Adrenal gland (tissue), 12 donors: ENCODE results near the gene CCS. TPM values are rescaled to one million over a fixed set of nuclear protein-coding genes. Genes with fewer than 3 reads are reported as not detected.

Source experiments
- DNase-seq, 7 donors: peaks; one replicate each; pipeline ENCODE4 v3.0.0-alpha.2; 2019 to 2020
- H3K27ac ChIP-seq, 5 donors: fragments of 200-600 bp; sonication (generic) in 4 of 5; 1 replicate in 3 of 5; 2 replicates in 2 of 5; pipeline versions ENCODE4 v1.5.1 to v1.8.0; 2016 to 2020; ENCODE audit warnings: mild to moderate bottlenecking in 1 of 5
- H3K27me3 ChIP-seq: fragments of 200-600 bp; 2 replicates; pipeline ENCODE4 v1.8.0; 2021
- H3K36me3 ChIP-seq, 2 donors: fragments of 200-600 bp; replicated peaks in 1 of 2; 1 replicate in 1 of 2; 2 replicates in 1 of 2; pipeline versions ENCODE4 v1.5.1 to v1.8.0; 2018 to 2022
- H3K4me1 ChIP-seq, 2 donors: fragments of 200-600 bp; replicated peaks in 1 of 2; 1 replicate in 1 of 2; 2 replicates in 1 of 2; pipeline versions ENCODE4 v1.5.1 to v1.8.0; 2018 to 2021
- H3K4me3 ChIP-seq, 4 donors: fragments of 200-600 bp; sonication (generic) in 3 of 4; one replicate each; pipeline ENCODE4 v1.5.1; 2016 to 2018
- H3K9me3 ChIP-seq, 3 donors: fragments of 200-600 bp; sonication (generic) in 1 of 3; replicated peaks in 1 of 3; 1 replicate in 2 of 3; 2 replicates in 1 of 3; pipeline versions ENCODE4 v1.5.1 to v1.8.0; 2016 to 2021
- CTCF ChIP-seq, 6 experiments: fragments of 450-650 bp in 4 of 6; fragments of 200-600 bp in 2 of 6; sonication (generic) in 1 of 6; IDR thresholded peaks; 1 replicate in 5 of 6; 2 replicates in 1 of 6; pipeline versions ENCODE4 v1.5.1 to v1.8.0; 2016 to 2021; ENCODE audit warnings: antibody characterized with exemption in 6 of 6, mild to moderate bottlenecking in 2 of 6, moderate library complexity in 1 of 6
- POLR2A ChIP-seq, 2 donors: fragments of 450-650 bp; IDR thresholded peaks; one replicate each; pipeline ENCODE4 v1.6.1; 2017; ENCODE audit warnings: antibody characterized with exemption in 2 of 2, mild to moderate bottlenecking in 2 of 2, moderate library complexity in 1 of 2
- WGBS, 4 donors: extraction: QIAGEN DNeasy Blood & Tissue Kit in 2 of 4; methylation state at CpG; one replicate each; pipeline versions ENCODE4 v1.1.5 to v1.1.7; 2013 to 2017; 5-methylcytosine and 5-hydroxymethylcytosine counted together
- intact Hi-C, 2 donors: fragments of 100-400 bp; cut with DNase I; formaldehyde crosslinking; loops; one replicate each; pipeline versions ENCODE4 v1.14.1 to v1.15.0; 2022 to 2023
- polyA plus RNA-seq, 3 donors: library from polyadenylated mRNA; stranded (reverse); fragments of 200-250 nt in 2 of 3; fragments of 350-450 nt in 1 of 3; fragmentation: Illumina TruSeq in 1 of 3; extraction: RNeasy Lipid Tissue Mini Kit (QIAGEN cat#74804) in 1 of 3; gene quantifications; one replicate each; pipeline ENCODE4 v1.2.3, GENCODE V29; 2013 to 2014
- total RNA-seq, 9 donors: library from RNA; depleted of rRNA in 4 of 9; stranded (reverse); fragments of >200 nt in 4 of 9; fragments of 120-200 nt in 1 of 9; fragmentation: NEBNext Ultra II Directional in 1 of 9; extraction: Animal tissue kit (Norgen Biotek cat#: 25700) in 1 of 9; gene quantifications; one replicate each; pipeline versions ENCODE4 v1.1.0 to v1.2.4, GENCODE V29; 2013 to 2023
- donor health status: healthy with polysubstance abuse.
- donor health status: Bipolar disorder and iron deficiency.
- donor health status: DM: yes; HTN: yes; CAD: no.
- donor health status: DM: no; HTN: no; CAD: no.
- donor health status: DM: no; HTN: no; CAD: no.
- donor health status: DM: yes; HTN: yes; CAD: no.

CCS gene
- total and polyA plus RNA-seq, 12 donors = 21.9 to 204 (median 47.8) TPM

- H3K4me1 ChIP-seq = peaks cover 10 to 18% of the 10 kb centered on the region in 2 donors
- intact Hi-C loops = loop anchor here in 1 of 2 donors (10.0 kb wide), 1 partner anchor 61 kb away; the partner anchor contains the start of gene DPP3
- peak; percentile 97 to 99 (median 98) for DNase-seq
- TF ChIP-seq CTCF (IDR thresholded peaks at IDR 0.05) (no peak), POLR2A (IDR thresholded peaks at IDR 0.05) (peak; percentile 63 to 79)
- H3K9me3 ChIP-seq = no peaks in the 10 kb centered on the region
- no peaks in the 10 kb centered on the region for H3K27me3 ChIP-seq
- 0 to 2% (median 0%) methylated on average over 11 to 71 of the region's 71 CpGs for WGBS, 4 donors
- H3K27ac ChIP-seq = peak within 1 kb of the TSS in 3 of 5 donors; percentile 46 to 73 (median 54)
- H3K4me3 ChIP-seq = peak within 1 kb of the TSS; percentile 25 to 86 (median 80)
- H3K36me3 ChIP-seq = peaks cover 0 to 4% of the 10 kb centered on the region in 2 donors
Observed at GRCh38 chr11:66545701-66546367, 47.2 kb upstream of the CCS start, which contains the start of gene ZDHHC24. Gene ZDHHC24, minus strand, starts transcription at chr11:66546048. Its CDS starts 45 bp downstream, at chr11:66546003.

- Histone ChIP-seq H3K9me3 (no peaks in the 10 kb centered on the region), H3K36me3 (peaks cover 0 to 3% of the 10 kb centered on the region in 2 donors), H3K4me1 (peaks cover 10 to 18% of the 10 kb centered on the region in 2 donors), H3K27ac (peak within 1 kb of the TSS in 3 of 5 donors; percentile 46 to 73 (median 54)), H3K27me3 (no peaks in the 10 kb centered on the region), H3K4me3 (peak within 1 kb of the TSS; percentile 25 to 86 (median 80))
- intact Hi-C loops = loop anchor here in 1 of 2 donors (10.0 kb wide), 1 partner anchor 62 kb away; the partner anchor contains the start of gene DPP3
- 4 to 18% (median 5%) methylated on average over 14 to 37 of the region's 37 CpGs for WGBS, 4 donors
- DNase-seq = peak in 6 of 7 donors; percentile 30 to 64 (median 42)
- TF ChIP-seq POLR2A (IDR thresholded peaks at IDR 0.05) (no peak), CTCF (IDR thresholded peaks at IDR 0.05) (no peak)
Observed at GRCh38 chr11:66546368-66546965, 46.5 kb upstream of the CCS start, which contains the start of gene ACTN3. Gene ACTN3, plus strand, starts transcription at chr11:66546903. Its CDS starts 35 bp downstream, at chr11:66546938.

GRCh38 chr11:66546966-66547661 lies 45.9 kb upstream of the CCS start:
- Histone ChIP-seq H3K36me3 (no peaks in the 10 kb centered on the region), H3K27me3 (no peaks in the 10 kb centered on the region), H3K27ac (no peak overlapping the region), H3K4me1 (peaks cover 10 to 18% of the 10 kb centered on the region in 2 donors), H3K9me3 (no peaks in the 10 kb centered on the region), H3K4me3 (peak overlapping the region in 2 of 4 donors; percentile 77 to 86)
- 31 to 68% (median 39%) methylated on average over 3 to 18 of the region's 18 CpGs for WGBS, 4 donors
- DNase-seq = no peak
- intact Hi-C loops = loop anchor here in 1 of 2 donors (10.0 kb wide), 1 partner anchor 62 kb away; the partner anchor contains the start of gene DPP3
- TF ChIP-seq CTCF (IDR thresholded peaks at IDR 0.05) (no peak), POLR2A (IDR thresholded peaks at IDR 0.05) (no peak)

- Histone ChIP-seq H3K27me3 (no peaks in the 10 kb centered on the region), H3K4me3 (no peak overlapping the region), H3K27ac (no peak overlapping the region), H3K9me3 (no peaks in the 10 kb centered on the region), H3K4me1 (peaks cover 10 to 18% of the 10 kb centered on the region in 2 donors), H3K36me3 (no peaks in the 10 kb centered on the region)
- intact Hi-C loops = loop anchor here in 1 of 2 donors (10.0 kb wide), 1 partner anchor 63 kb away; the partner anchor contains the start of gene DPP3
- TF ChIP-seq CTCF (IDR thresholded peaks at IDR 0.05) (no peak), POLR2A (IDR thresholded peaks at IDR 0.05) (no peak)
- no peak for DNase-seq
- 33 to 100% (median 52%) methylated on average over 1 to 5 of the region's 5 CpGs for WGBS, 4 donors
Observed at GRCh38 chr11:66547662-66548009, 45.3 kb upstream of the CCS start.
